ENCODE measurements around the gene ITGA1.
"Not testable (repeated sequence)": the region's sequence is repeated elsewhere in the genome, so short reads cannot be mapped to it uniquely, and the experiment has no call there.

ITGA1 gene

DNA sequence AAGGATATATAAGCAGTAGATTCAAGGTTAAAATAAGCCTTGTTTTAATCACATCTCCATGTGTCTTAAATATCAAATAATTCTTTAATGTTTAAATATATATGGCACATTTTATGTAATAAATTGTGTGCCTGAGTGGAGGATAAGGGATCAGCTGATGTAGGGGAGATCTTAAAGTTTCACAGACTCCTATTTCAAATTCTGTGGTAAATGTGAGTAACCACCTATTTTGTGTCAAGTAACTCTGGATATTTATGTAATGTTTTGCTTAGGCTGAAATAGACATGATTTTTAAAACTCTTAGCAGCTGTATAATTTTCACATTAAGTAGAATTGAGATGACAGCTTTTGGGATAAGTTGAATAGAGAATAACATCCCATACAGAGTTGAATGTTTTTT lies 160.1 kb downstream of the ITGA1 start:
- in situ Hi-C loops (cut with MboI; ENCODE audit: low sequenced_read_pairs): no loop called here

GRCh38 chr5:52948418-52949076 lies 160.8 kb downstream of the ITGA1 start:
- in situ Hi-C loops (cut with MboI; ENCODE audit: low sequenced_read_pairs): no loop called here

- in situ Hi-C loops (cut with MboI; ENCODE audit: low sequenced_read_pairs): no loop called here
These were observed 163.0 kb downstream of the ITGA1 start for GRCh38 chr5:52950686-52951085.

DNA sequence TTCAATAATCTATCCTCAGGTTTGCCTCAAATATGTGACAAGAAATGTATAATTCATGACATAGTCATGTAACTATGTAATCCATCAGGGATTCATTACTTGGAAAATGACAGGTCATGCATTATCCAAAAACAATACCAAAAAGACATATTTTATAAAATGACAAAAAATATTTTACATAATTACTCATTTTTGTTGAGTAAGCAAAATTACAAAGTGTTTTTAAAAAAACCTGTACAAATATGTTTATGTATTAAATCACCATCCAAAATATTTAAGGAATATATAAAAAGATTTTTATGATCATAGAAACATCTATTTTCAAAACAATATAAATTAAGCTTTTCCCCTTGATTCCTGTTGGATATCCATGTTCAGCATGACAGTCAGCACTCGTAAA lies 164.8 kb downstream of the ITGA1 start:
- in situ Hi-C loops (cut with MboI; ENCODE audit: low sequenced_read_pairs): no loop called here

DNA sequence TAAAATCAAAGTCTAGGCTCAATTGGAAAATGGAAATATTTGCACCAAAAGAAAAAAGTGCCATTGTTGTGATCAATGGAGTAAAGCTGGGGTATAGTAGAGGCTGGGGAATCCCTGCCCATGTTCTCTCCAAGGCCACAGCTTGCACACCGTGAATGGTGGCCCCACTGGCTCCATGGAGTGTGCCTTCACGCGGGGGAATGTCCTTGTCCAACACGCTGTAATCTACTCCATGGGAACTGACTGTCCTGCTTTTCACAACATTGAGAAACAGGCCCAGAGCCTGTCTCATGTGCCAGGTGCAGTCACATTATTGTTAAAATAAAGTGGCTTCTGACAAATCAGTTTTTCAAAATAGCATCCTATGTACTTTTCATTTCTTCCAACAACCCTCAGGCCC lies 168.3 kb downstream of the ITGA1 start:
- in situ Hi-C loops (cut with MboI; ENCODE audit: low sequenced_read_pairs): no loop called here

- in situ Hi-C loops (cut with MboI; ENCODE audit: low sequenced_read_pairs): no loop called here
These were observed 169.4 kb downstream of the ITGA1 start for GRCh38 chr5:52956915-52957747.

DNA sequence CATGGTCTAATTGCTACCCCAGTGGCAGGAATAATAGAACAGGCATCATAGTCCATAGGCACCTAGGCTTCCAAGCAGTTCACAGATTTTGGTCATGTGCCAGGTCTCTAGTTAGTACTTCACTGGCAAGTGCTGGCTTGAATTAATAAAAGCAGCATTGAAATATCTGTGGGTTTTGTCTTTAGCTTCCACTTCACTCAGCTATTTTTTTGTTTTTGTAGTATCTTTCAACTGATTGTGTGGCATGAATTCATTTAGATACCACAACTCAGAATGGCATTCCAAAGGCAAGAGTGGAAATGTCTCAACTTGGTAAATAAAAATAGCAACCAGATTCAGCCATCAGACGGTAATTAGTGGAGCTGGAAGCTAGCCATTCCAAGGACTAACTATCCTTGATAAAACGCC lies 173.6 kb downstream of the ITGA1 start:
- in situ Hi-C loops (cut with MboI; ENCODE audit: low sequenced_read_pairs): no loop called here

DNA sequence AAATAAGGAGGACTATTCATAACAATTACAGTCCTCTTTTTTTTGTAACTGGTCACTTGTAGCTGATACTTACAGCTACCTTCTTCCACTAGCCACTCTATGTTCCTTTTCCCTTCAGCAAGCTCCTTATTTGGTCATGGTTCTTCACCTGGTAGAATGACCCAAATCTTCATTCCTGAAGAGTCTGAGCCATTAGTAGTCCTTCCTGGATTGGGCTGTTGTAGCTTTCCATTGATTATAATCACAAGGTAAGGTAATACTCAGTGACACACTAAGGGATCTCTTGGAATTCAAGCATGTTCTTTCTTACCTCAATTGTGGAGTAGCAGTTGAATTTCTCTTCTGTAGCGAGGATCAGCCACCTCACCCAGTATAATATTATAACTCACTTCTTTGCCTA lies 175.9 kb downstream of the ITGA1 start:
- in situ Hi-C loops (cut with MboI; ENCODE audit: low sequenced_read_pairs): no loop called here

GRCh38 chr5:52964138-52964537 lies 176.4 kb downstream of the ITGA1 start:
- in situ Hi-C loops (cut with MboI; ENCODE audit: low sequenced_read_pairs): no loop called here

- in situ Hi-C loops (cut with MboI; ENCODE audit: low sequenced_read_pairs): not testable (repeated sequence)
These were observed 188.4 kb downstream of the ITGA1 start for GRCh38 chr5:52976157-52976556.

GRCh38 chr5:52977264-52977897 lies 189.7 kb downstream of the ITGA1 start:
- in situ Hi-C loops (cut with MboI; ENCODE audit: low sequenced_read_pairs): no loop called here

DNA sequence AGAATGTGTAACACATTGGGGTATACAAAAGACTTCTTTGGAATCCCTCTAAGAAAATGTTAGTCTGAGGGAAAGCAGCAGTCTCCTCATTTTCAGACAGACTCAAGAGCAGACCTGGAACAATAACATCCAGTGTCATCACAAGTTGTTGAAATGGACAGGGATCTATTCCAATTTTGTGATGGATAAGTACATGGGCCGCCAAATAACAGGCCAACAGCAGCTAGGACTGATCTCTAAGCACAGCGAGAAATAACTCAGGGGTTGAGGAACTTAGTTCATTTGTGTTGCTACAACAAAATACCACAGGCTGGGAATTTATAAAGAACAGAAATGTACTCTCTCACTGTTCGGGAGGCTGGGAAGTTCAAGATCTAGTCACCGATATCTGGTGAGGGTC lies 193.8 kb downstream of the ITGA1 start:
- in situ Hi-C loops (cut with MboI; ENCODE audit: low sequenced_read_pairs): no loop called here

DNA sequence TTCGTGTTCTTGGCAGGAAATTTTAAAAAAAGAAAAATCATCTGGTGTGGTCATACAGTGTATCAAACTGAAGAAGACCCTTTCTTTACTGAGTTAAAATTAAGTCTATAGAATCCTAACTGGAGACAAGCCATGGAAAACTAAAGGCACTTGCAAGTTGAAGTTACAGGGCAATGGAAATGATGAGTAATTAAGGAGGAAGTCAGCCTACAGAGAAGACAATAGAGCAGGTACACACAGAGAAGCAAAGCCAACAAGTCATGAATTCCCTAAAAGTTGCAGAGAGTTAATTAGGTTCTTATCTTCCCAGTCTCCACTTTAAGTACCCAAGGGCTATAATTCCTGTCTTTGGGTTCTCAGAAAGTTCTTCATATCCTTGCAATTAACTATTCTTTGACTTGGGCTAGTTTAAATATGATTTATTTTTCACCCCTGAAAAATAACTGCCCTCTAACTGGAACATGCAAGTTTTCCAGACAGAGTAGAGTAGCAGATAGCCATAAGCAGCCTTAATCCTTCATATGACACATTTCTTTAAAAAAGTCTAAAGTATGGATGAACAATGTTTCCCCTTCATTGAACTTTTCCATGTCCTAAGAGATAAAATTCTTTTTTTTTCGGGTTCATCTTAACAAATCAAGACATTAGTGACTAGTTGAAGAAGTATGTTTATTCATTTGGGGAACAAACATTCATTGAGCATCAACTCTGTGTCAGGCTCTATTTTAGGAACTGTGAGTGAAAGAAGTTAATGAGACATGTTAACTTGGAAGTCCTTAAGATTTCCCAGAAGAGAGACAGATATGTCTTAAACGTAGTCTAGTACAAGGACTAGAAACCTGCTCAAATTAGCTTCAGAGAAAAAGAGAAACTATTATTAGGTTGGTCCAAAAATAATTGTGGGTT lies 196.3 kb downstream of the ITGA1 start:
- in situ Hi-C loops (cut with MboI; ENCODE audit: low sequenced_read_pairs): no loop called here

- in situ Hi-C loops (cut with MboI; ENCODE audit: low sequenced_read_pairs): no loop called here
These were observed 197.6 kb downstream of the ITGA1 start for GRCh38 chr5:52985306-52985705.

DNA sequence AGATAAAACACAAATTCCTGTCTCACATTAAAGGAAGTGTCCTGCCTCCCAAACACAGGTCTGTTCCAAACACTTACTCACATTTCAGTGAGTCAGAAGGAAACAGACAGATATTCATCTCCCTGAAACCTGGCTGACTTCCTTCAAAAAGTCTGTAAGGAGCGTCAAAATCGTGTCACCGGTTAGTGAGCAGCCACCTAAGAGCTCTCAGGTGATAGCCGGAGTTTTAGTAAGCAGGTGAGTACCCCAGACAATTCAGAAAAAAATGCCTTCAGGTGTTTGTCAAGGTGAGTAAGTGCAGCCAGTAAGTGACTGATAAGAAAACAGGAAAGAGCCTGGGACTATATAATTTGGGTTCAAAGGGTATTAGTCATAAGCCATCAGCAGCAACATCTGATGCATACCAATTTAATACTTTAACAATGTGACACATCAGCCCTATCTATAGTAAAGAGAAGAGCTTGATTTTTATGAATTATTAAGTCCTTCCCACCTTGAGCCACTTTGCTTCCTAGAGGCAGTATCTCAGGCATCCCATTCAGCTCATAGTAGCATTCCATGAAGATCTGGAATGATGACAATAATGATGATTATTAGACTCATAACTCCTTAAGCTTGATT lies 200.1 kb downstream of the ITGA1 start:
- in situ Hi-C loops (cut with MboI; ENCODE audit: low sequenced_read_pairs): no loop called here

GRCh38 chr5:52988335-52989024 lies 200.8 kb downstream of the ITGA1 start:
- in situ Hi-C loops (cut with MboI; ENCODE audit: low sequenced_read_pairs): no loop called here

GRCh38 chr5:52989025-52989780 lies 201.5 kb downstream of the ITGA1 start, which contains the start of gene ITGA2:
TSS of gene ITGA2 (plus strand) at chr5:52989352. CDS start at chr5:52989469, 117 bp downstream.
- in situ Hi-C loops (cut with MboI; ENCODE audit: low sequenced_read_pairs): no loop called here

DNA sequence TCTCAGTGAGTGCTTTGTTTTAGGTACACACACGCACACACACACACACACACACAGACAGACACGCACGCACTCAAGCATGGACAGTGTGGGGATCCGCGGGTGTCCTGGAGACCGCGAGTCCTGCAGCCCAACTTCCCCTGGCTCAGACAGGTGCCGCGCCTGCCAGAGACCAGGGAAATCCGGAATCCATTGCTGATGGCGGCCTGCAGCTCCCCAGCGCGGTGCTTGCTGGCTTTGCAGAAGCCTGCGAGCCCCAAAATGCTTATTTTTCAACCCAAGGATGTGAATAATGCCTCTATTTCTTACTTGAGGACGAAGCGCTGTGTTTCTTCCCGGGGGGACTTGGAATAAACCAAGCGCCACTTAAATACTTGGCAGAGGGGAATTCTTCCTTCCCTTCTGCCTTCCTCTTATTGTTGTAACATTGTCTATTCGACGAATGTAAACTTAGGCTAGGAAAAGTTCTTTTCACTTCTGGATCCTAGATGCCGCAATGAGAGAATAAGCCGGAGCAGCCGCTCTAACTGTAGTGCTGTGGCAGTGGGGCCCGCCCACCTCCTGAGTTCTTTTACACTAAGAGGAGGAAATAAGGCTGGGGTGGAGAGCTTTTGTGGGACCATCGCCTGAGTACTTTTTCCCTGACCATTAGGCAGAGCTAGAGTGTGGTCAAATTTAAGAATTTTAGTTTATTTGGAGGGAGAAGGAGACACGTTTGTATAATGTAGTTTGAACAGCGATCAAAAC lies 202.2 kb downstream of the ITGA1 start:
- in situ Hi-C loops (cut with MboI; ENCODE audit: low sequenced_read_pairs): no loop called here
